ACHN (cell line): ENCODE measurements around the gene LIN9.
A peak's percentile ranks its signal among the peaks of the same experiment; 100 is the strongest.
"Not testable (repeated sequence)": the region's sequence is repeated elsewhere in the genome, so short reads cannot be mapped to it uniquely, and the experiment has no call there.

Source experiments
- DNase-seq: peaks from one replicate; pipeline ENCODE4 v3.0.0-alpha.2; 2015
- in situ Hi-C: cut with HindIII; loops from 2 replicates; pipeline ENCODE4 v1.10.0; 2017; ENCODE audit warnings: low sequenced_read_pairs, low pct_ligation_motif_present, low pct_unique_long_range_greater_than_20kb

Gene LIN9

GRCh38 chr1:226233806-226234205 lies 75.2 kb downstream of the LIN9 start:
- no peak for DNase-seq

GRCh38 chr1:226233293-226233692 lies 75.7 kb downstream of the LIN9 start:
- in situ Hi-C loops = no loop called here
- no peak for DNase-seq

More at GRCh38 chr1:226233806-226234205, 75.2 kb downstream of the LIN9 start:
- in situ Hi-C loops = no loop called here

GRCh38 chr1:226226601-226227000 lies 82.4 kb downstream of the LIN9 start:
- in situ Hi-C loops = no loop called here
- DNase-seq = no peak

DNA sequence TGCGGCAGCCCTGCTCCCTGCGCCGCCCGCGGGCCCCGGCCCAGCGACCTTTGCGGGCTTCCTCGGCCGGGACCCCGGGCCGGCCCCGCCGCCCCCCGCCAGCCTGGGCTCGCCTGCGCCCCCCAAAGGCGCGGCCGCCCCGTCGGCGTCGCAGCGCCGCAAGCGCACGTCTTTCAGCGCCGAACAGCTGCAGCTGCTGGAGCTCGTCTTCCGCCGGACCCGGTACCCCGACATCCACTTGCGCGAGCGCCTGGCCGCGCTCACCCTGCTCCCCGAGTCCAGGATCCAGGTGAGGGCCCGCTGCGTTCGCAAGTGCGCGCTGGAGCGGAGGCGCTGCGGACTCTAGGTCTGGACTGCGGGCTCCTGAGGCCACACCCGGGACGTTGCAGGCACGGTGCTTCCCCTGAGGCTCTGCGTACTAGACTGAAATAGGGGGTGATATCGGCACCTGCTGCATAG lies 85.1 kb downstream of the LIN9 start:
- in situ Hi-C loops = no loop called here
- peak; percentile 5 for DNase-seq

DNA sequence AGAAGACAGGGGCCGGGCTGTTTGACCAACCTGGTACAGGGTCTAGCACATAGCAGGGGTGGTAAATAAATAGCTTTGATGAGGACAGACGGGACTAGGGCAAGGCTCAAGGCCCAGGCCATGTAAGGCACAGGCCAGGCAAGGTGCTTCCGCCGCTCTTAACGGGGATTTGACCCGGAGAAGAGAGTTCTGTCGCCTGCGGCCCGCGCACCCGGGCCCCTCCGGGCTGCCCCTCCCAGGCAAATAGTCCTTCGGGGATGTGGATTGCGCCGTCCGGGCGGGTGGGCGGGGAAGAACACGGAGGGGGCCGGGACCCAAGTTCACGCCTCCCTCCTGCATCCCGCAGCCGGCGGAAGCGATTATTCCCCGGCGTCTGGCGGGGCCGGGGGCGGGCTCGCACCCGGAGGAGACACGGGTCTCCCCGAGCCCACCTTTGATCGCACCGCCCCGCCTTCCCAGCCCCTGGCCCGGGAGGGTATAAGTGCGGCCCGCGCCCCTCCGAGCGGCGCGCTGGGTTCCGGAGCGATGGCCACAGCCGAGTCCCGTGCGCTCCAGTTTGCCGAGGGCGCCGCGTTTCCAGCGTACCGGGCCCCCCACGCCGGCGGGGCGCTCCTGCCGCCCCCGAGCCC lies 85.7 kb downstream of the LIN9 start, which contains the start of gene MIXL1:
Gene MIXL1 (plus strand): TSS at position 508 of the 629 bp plus-strand sequence. CDS start 18 bp downstream, at position 526.
- no peak for DNase-seq
- in situ Hi-C loops = no loop called here

- no peak for DNase-seq
- in situ Hi-C loops = no loop called here
These were observed 86.3 kb downstream of the LIN9 start for GRCh38 chr1:226222686-226223085.

GRCh38 chr1:226220473-226221189 lies 88.3 kb downstream of the LIN9 start:
- DNase-seq = no peak
- in situ Hi-C loops = no loop called here

GRCh38 chr1:226217273-226217672 lies 91.7 kb downstream of the LIN9 start:
- DNase-seq = no peak
- in situ Hi-C loops = no loop called here

GRCh38 chr1:226216056-226216455 lies 92.9 kb downstream of the LIN9 start:
- no peak for DNase-seq
- in situ Hi-C loops = no loop called here

GRCh38 chr1:226215239-226215638 lies 93.7 kb downstream of the LIN9 start:
- no peak for DNase-seq
- in situ Hi-C loops = no loop called here

DNA sequence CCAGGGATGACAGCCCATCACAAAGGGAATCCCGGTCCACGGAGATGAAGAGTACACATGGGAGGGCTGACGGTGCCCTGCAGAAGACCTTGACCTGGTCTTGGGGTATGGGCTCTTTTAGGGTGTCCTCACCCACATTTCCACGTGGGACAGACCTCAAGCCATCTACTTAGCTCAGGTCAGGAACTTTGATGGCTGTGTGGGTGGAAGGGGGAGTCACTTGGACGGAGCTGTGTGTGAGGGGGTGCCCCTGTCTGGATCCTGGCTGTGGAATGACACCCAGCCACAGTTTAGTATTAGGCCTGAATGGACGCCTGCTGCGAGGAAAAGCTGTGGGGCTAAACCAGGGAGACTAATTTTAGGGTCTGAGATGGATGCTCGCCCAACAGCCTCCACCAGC lies 96.4 kb downstream of the LIN9 start:
- no peak for DNase-seq
- in situ Hi-C loops = no loop called here

DNA sequence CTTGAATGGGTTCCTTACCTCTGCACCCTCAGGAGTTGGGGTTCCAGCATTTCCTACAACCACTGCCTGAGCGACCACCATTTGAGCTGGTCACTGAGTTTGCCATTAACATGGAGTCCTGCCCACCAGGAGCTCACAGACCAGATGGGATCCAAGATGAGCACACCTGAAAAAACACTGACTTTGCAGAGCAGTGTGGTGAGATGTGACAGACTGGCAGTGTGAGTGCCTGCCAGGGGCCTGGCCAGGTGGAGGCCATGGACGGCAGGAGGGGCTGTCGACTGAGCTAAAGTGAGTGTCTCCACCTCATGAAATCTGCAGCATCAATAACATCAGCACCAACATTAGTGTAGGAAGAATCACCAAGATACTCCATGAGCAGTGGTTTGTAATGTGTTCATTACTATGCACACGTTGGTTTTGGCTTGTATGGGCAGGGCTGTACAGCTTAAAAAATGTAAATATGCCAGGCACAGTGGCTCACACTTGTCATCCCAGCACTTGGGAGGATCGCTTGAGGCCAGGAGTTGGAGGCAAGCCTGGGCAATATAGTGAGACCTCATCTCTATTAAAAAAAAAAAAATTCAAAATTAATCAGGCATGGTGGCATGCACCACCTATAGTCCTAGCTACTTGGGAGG lies 97.7 kb downstream of the LIN9 start:
- no peak for DNase-seq
- in situ Hi-C loops = no loop called here

DNA sequence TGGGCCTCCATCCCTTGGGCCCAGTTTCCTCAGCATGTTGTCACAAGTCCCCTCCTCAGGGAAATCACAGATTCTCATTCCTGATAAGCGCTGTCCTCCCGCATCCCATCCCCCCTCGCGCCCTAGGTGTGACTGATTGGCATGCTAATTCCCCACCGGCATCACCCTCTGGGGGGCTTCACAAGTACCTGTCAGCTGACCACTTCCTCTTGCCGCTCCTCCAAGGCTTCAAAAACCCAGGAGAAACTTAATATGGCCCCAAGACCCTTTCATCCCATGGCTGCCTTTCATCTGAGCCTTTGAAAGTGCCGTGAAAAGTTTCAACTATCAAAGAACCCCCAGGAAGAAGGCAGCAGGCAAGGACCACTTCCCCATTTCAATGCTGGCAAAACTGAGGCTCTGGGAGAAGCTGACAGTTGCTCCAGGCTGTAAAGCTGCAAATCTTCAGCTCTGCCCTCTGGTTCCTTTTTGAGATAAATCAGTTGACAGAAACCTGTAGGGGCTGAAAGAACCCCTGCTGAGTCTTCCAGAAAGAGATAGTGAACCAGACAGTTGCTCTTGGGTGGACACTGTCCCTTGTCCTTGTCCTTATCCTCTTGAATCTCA lies 98.3 kb downstream of the LIN9 start:
- in situ Hi-C loops = no loop called here

DNA sequence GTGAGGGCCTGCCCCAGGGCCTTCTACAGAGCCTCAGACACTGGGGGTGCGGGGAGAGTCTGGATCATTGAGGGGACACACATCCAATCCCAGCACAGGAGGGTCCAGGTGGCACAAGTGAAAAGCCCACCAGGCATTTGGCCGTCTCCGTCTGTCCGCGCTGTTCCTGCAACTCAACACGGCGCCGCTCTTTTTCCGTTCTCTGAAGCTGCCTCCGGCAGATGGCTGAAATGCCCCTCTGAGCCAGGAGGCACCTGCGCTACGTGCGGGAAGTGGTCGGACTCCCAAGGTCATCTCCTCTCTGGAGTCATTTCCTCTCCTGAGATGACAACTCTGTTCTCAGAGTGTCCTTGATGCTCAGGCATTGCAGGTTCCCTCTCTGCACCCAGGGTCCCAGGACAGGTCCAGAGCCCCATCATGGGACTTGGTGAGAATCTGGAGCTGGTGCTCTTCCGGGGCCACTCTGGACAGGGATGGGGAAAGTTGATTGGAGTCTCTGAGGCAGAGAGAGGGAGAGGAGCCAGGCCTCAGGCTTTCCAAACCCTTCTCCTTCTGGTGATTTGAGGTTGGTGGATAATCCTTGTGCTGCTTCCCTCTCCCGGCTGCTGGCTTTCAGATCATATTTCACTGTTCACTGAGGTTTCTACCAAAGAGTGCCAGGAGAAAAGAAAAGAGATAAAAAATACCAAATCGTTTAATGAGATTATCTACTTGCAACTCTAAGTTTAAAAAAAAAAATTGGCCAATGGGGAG lies 99.5 kb downstream of the LIN9 start:
- no peak for DNase-seq
- in situ Hi-C loops = no loop called here

More for the DNA sequence above, 98.3 kb downstream of the LIN9 start:
- no peak for DNase-seq

GRCh38 chr1:226207048-226207447 lies 101.9 kb downstream of the LIN9 start:
- in situ Hi-C loops = no loop called here
- DNase-seq = no peak

DNA sequence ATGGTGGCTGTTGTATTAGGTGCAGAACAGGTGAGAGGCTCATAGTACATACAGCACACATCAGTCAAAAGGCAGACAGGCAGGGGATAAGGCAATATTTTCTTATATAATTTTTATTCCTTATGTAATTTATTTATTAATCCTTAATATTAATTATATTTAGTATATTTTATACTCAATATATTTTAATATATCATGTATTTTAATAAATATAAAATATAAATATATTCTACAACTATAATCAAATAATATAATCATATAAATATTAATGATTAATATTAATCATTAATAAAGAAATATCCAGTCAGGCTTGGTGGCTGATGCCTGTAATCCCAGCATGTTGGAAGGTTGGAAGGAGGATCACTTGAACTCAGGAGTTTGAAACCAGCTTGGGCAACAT lies 104.8 kb downstream of the LIN9 start:
- in situ Hi-C loops = no loop called here
- no peak for DNase-seq

DNA sequence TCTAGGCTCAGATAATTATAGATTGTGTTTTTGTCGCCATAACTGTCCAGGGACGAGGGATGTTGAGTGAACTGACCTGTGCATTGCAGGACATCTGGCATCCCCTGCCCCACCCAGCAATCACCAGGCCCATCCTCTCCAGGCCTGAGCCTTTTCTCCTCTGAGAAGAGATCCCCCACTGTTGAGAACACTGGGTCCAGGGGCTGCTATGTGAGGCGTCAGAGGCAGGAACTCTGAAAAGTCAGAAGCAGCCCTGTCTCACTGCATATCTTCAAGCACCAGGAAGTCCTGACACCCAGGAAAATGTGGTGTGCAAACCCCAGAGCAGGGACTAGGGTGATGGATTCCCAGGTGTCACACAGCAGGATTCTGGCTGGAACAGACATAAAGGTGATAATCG lies 105.3 kb downstream of the LIN9 start:
- in situ Hi-C loops = no loop called here
- no peak for DNase-seq

DNA sequence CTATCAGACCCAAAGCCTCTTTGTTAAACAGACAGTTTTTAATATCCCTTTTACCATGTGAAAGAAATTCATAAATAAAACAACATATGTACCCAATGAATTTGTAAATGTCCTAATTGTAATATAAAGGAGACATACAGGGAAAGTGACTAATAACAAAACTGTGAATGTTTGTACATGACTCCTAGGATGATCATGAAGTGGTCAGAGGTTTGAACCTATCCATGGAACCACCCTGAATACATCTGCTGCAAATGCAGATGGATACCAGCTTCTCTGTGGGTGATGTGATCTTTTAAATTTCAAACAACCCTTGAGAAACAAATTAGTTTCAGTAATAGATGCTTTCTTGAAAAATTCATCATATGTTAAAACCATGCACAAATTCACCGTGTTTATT lies 105.7 kb downstream of the LIN9 start:
- DNase-seq = no peak

DNA sequence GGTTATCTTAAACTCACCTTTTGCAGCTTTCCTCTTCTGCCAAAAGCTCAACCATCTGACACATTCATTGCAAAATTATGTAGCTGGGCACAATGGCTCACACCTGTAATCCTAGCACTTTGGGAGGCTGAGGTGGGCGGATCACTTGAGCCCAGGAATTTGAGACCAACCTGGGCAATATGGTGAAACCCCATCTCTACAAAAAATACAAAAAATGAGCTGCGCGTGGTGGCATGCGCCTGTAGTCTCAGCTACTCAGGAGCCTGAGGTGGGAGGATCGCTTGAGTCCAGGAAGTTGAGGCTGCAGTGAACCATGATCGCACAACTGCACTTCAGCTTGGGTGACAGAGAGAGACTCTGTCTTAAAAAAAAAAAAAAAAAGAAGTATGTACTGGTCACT lies 106.3 kb downstream of the LIN9 start:
- DNase-seq, in situ Hi-C loops: not testable (repeated sequence)

More for the DNA sequence above, 105.7 kb downstream of the LIN9 start:
- in situ Hi-C loops = no loop called here
